Cardiac fibroblast (primary cell): ENCODE results near the gene PHACTR3.
"Not testable (repeated sequence)": the region's sequence is repeated elsewhere in the genome, so short reads cannot be mapped to it uniquely, and the experiment has no call there.

ENCODE experiments used
- DNase-seq, 2 donors: peaks; one replicate each; pipeline versions ENCODE4 v3.0.0 to v3.0.0-alpha.2; 2010; ENCODE audit warnings: low read depth in 2 of 2
- H3K4me3 ChIP-seq, 2 donors: replicated peaks in 1 of 2; 1 replicate in 1 of 2; 2 replicates in 1 of 2; pipeline ENCODE4 v1.5.1; 2011; ENCODE audit warnings: low read depth in 2 of 2, low read length in 2 of 2, mild to moderate bottlenecking in 2 of 2, moderate library complexity in 1 of 2
- CTCF ChIP-seq: IDR thresholded peaks from one replicate; pipeline ENCODE4 v1.5.1; 2011; ENCODE audit warnings: low read depth, mild to moderate bottlenecking, low read length, inconsistent platforms

The PHACTR3 gene

GRCh38 chr20:59845472-59845871 lies 241.1 kb downstream of the PHACTR3 start:
- TF ChIP-seq CTCF, result no peak
- DNase-seq, result no peak
- H3K4me3 ChIP-seq, result no peak overlapping the region

- no peak for TF ChIP-seq CTCF
- H3K4me3 ChIP-seq, result no peak overlapping the region
- DNase-seq, result no peak
These were observed 243.8 kb downstream of the PHACTR3 start for GRCh38 chr20:59848182-59848581.

- peak; percentile 57 to 63 for DNase-seq
These were observed 245.8 kb downstream of the PHACTR3 start for GRCh38 chr20:59850018-59850641.

GRCh38 chr20:59856526-59856925 lies 252.2 kb downstream of the PHACTR3 start:
- DNase-seq, H3K4me3 ChIP-seq: not testable (repeated sequence)

More at GRCh38 chr20:59850018-59850641, 245.8 kb downstream of the PHACTR3 start:
- no peak overlapping the region for H3K4me3 ChIP-seq
- peak; percentile 57 for TF ChIP-seq CTCF

- H3K4me3 ChIP-seq, DNase-seq: not testable (repeated sequence)
These were observed 252.6 kb downstream of the PHACTR3 start for GRCh38 chr20:59856941-59857340.

GRCh38 chr20:59857966-59858365 lies 253.6 kb downstream of the PHACTR3 start:
- no peak for DNase-seq
- no peak for TF ChIP-seq CTCF
- no peak overlapping the region for H3K4me3 ChIP-seq

- DNase-seq, result no peak
- no peak overlapping the region for H3K4me3 ChIP-seq
- TF ChIP-seq CTCF, result no peak
These were observed 254.1 kb downstream of the PHACTR3 start for GRCh38 chr20:59858425-59858824.

- no peak for TF ChIP-seq CTCF
- no peak for DNase-seq
- no peak overlapping the region for H3K4me3 ChIP-seq
These were observed 257.1 kb downstream of the PHACTR3 start for GRCh38 chr20:59861401-59861800.
